GM21423 (cell line): ENCODE results near the gene KNDC1.
"Not testable (repeated sequence)": the region's sequence is repeated elsewhere in the genome, so short reads cannot be mapped to it uniquely, and the experiment has no call there.

Experiments used
- ATAC-seq: cut with Tn5 transposase; IDR thresholded peaks from one replicate; pipeline ENCODE4 v1.9.1; 2021; ENCODE audit warnings: mild to moderate bottlenecking, moderate library complexity; ENCODE audit not compliant: unreplicated experiment

KNDC1 gene

DNA sequence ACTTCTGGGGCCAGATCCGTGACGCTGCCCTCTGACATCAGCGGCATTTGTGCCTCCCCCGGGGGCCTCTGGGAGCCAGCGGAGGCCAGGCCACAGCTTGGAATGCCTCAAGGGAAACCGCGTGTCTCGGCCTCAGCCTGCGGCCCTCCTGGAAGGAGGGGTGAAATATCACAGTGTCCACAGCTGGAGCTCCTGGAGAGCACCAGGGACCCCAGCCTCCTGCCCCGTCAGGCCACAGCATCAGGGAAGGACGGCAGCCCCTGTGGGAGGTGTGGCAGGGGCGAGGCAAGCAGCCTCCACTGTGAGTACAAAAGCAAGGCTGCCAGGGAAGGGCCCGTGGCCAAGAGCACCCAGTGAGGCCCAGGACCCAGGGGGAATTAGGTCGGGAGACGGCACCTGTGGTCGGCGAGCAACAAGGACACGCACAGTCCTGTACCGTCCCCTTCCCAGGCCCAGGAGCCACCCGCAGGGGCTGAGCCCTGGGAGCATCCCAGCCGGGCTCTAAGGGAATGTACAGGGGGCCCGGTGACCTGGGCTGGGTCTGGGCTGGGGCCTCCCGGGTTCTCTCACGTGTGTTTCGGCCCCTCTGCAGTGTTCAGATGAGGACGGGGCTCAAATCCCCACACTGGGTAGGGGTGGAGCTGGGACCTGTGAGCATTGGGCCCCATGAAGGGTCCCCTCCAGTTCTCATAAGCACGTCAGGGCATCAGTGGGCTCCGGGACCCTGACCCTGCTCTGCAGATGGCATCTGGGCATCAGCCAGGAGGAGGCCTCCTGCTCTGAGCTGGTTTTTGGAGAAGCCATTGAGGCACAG lies 18.7 kb upstream of the KNDC1 start:
- ATAC-seq: no peak

DNA sequence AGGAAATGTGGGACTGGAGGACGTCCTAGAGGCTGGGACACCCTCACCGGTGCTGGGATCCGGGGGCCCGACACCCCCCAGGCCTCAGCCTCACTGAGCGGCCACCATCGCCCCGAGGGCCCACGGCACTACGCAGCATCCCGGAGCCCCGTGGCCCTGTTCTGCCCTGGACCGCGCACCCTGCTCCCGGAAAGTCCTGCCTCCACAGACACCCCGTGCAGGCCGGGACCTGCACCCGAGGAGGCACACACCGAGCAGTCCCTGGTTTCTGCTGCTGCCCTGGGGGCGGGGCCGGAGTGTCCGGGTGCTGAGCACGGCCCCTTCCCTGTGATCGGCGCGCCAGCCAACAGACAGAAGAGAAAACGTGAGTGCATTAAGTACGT lies 18.1 kb upstream of the KNDC1 start:
- no peak for ATAC-seq

DNA sequence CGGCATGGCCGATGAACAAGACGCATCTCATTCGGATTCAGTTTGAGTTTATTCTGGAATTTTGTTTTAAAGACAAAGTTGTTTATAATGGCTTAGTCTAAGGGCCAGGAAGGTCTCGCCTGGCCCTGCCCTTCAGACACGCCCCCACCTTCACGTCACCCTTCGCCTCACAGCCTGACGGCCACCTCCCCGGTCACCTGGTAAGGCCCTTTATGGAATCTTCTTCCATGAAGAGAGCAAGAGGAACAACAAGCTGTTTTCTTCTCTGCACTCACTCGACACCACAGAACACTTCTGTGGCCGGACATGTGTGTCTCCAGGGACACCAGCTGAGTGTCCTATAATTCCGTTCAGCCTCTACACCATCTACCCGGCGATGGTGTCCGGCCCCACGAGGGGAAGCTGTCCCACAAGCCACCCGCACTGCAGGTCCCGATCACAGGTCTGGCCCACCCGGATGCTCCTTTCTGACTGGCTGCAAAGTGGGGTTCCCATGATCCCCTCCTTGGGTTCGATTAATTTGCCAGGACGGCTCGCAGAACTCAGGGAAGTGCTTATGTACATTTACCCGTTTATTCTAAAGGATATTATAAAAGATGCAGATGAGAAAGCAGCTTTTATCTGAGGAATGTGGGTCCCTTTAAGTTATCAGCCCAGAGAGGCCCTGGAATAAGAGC lies 17.4 kb upstream of the KNDC1 start:
- no peak for ATAC-seq

DNA sequence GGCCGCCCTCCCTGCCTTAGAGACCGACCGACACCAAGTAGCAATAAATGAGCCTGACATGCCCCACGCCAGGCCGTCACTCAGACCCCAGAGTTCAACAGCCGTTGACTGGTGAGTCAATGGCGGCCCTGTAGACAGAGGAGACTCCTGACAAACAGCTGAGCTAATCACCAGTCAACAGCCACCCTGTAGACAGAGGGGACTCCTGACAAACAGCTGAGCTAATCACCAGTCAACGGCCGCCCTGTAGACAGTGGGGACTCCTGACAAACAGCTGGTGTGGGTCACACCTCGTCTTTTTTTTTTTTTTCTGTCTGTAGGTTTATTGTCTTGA lies 16.9 kb upstream of the KNDC1 start:
- no peak for ATAC-seq

DNA sequence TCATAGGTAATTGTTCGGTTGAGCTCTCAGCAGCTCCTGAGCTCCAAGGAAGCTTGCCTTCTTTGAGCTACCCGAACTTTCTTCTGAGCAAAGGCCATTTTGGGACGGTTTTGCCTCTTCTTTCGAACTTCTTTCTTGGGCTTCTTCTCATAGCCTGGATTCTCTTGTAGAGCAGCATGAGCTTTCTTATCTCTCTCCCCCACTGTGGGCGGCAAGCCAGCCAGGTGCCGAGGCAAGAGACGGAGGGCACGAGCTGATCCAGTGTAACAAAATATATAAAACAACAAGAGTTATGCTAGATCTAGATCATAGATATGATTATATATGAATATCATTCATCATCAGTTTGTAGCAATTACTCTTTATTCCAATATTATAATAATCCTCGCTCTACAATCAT lies 16.5 kb upstream of the KNDC1 start:
- ATAC-seq: no peak

DNA sequence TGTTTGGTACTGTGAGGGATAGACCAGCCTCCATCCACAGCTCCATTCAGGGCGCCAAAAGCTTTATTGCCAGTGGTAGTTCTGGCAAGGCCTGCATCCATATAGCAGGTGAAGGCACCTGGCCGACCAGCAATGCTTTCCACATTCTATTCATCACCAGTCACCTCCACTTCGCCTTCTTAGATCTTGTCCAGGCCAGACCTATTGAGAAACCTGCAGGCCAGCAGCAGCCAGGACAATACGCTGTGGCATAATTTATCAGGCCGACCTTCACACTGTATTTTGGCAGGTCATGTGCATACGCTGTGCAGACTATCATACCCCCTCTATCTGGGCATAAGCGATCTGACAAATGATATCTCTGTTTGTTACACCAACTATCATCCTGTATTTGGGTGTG lies 15.2 kb upstream of the KNDC1 start:
- ATAC-seq: no peak

DNA sequence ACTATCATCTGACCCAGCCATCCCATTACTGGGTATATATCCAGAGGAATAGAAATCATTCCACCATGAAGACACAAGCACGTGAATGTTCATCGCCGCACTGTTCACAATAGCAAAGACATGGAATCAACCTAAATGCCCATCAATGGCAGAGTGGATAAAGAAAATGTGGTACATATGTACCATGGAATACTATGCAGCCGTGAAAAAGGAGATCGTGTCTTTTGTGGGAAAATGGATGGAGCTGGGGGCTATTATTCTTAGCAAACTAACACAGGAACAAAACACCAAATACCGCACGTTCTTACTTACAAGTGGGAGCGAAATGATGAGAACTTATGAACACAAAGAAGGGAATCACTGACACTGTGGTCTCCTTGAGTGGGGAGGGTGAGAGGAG lies 9.8 kb upstream of the KNDC1 start:
- no peak for ATAC-seq

DNA sequence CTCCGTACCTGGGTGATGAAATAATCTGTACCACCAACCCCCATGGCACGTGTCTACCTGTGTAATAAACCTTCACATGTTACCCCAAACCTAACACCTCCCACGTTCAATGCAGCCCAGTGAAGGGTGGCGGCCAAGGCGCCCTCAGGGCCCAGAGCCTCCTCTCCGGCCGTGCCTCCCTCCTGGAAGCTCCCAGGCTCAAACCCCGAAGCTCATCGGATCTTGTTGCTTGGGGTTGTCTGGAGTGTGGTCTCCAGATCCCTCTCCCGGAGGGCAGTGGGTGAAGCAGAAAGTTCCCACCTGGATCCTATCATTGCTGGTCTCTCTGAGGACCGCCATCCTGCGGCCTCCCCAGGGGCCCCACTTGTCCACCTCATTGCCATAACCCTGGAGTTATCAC lies 9.4 kb upstream of the KNDC1 start:
- no peak for ATAC-seq

DNA sequence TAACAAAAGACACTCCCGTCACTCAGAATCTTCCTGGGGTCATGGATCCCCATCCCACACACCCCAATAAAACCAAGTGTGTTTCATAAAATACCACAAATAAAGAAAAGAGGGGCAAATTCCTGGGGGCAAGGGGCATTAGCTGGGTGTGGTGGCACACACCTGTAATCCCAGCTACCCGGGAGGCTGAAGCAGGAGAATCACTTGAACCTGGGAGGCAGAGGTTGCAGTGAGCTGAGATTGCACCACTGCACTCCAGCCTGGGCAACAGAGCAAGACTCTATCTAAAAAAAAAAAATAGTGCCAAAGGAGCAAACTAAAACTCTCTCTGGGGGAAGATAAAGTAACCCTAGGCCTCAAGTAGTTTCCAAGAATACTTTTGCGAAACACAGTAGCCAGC lies 8.9 kb upstream of the KNDC1 start:
- not testable (repeated sequence) for ATAC-seq

DNA sequence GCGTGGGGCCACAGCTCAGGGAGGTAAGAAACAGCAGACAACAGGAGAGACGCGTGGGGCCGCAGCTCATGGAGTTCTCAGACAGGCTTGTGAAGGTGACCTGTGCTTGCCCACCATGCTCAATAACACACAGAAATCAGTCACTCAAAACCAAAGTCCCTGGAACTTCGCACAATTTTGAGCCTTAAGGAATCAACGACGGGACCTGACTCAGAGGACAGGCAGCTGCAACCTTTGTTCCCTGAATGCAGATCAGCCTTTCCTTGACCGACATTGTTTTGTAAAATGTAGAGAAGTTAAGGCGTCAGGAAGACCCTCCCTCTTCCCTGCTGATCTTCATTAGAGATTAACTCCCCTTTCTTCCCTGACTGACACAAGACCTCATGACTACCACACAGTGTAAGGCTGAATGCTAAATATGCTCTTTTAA lies 8.5 kb upstream of the KNDC1 start:
- ATAC-seq: no peak

DNA sequence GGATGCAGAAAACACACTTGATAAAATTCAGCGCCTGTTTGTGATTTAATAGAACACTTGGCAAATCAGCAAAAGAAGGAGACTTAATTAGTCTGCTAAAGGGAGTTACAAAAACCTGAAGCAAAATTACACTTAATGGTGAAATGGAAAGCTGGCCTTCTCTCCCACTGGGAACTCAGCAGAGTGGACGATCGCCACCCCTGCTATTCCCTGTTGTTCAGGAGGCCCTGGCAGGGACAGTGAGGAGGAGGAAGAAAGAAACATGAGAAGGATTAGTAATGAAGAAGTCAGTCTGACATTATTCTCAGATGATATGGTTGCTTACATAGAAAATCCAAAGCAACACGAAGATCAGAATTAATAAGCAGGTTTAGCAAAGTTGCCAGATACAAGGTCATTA lies 5.6 kb upstream of the KNDC1 start:
- ATAC-seq: no peak

DNA sequence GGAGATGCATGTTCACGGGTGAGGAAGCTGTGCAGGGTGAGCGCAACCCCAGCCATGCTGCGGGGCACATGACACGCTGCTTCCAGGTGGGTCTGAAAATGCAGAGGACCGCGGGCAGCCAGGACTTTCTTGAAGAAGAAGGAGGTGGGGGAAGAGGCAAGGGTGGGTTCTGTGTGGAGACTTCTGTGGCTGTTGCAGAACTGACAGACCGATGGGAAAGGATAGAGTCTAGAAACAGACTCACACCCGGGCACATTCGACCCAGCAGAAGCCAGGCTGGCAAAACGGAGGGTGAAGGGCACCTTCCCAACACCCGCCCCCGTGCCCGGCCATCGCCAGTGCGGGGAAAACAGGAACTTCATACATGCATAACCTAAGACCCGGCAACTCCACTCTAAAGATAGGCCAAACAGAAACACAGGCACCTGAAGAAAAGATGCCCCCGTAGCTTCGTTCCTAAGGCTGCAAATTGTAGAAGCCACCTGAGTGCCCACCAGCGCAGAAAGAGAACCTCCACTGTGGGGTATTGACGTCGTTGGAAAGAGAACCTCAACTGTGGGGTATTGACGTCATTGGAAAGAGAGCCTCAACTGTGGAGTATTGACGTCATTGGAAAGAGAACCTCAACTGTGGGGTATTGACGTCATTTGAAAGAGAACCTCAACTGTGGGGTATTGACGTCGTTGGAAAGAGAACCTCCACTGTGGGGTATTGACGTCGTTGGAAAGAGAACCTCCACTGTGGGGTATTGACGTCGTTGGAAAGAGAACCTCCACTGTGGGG lies 4.8 kb upstream of the KNDC1 start:
- ATAC-seq: no peak

DNA sequence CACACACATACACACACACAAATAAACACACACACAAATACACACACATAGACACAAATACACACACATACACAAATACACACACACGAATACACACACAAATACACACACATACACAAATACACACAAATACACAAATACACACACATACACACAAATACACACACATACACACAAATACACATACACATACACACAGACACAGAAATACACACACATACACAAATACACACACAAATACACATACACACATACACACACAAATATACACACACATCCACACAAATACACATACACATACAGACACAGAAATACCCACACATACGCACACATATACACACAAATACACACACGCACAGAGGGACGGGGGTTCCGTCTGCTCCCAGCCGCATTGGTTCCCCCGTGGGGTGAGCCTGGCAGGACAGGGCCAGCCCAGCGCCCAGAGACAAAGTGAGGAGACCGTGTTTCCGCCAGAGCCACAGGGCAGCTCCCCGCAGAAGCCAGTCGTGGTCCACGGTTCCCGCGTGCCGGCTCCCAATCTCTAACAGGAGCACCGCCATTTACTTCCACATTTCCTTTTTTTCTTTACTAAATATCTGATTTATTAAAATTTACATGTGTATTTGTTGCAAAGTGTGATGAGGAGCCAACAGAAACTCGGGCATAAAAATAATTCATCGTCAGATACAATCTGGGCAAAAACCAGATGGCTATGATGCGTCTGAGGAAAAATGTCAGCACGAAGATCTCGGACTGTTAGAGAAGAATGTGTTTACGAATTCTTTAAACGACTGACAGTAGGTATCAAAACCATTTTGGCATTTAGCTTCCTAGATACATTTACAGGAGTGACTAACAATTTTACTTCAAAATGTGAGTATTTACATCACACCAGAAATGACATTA lies 3.1 kb upstream of the KNDC1 start:
- no peak for ATAC-seq

DNA sequence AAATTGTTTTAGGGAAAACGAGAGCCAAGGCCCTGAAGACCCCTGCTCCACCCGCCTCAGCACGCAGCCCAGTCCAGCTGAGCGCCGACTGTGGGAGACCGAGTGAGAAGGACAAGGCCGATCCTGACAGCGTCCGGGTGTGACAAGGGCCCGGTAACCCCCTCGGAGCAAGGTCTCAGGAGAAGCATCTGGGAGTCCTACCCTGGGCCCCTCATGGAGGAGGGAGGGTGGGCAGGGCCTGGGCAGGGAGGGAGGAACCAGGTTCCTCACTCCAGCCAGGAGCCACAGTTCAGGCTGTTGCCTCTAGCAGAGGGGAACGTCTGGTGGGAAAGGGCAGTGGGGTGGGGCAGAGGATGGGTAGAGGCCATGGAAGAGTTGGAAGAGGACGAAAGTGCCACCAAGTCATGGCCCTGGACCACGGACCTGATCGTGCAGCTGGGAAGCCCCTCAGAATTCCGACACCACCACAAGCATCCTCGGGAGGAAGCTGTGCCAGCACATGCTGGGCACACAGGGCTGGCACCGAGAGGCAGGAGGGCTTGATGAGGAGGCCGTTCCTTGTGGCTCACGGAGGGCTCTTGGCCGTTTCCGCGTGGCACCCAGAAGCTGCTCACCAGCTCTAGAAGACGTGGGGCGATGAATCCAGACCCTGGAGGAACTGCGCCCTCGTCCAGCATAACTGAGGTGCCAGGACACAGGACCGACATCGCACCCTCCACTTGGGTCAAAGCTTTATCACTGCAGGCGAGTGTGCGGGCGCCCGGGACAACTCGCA lies 2.2 kb upstream of the KNDC1 start:
- no peak for ATAC-seq

DNA sequence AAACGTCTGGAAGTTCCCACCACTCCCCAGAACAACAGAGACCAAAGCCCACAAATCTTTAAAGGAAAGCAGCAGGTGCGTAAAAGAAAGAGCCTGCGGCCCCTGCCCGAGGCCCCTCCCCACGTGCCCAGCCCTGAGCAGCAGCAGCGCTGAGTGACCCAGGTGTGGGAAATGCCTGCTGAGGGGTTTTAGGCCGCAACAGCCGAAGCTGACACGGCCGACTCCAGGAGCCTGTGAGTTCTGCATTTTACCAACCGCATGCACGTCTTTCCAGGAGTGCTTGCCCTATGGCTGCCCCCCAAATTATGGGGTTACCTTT lies 1.6 kb upstream of the KNDC1 start:
- no peak for ATAC-seq

DNA sequence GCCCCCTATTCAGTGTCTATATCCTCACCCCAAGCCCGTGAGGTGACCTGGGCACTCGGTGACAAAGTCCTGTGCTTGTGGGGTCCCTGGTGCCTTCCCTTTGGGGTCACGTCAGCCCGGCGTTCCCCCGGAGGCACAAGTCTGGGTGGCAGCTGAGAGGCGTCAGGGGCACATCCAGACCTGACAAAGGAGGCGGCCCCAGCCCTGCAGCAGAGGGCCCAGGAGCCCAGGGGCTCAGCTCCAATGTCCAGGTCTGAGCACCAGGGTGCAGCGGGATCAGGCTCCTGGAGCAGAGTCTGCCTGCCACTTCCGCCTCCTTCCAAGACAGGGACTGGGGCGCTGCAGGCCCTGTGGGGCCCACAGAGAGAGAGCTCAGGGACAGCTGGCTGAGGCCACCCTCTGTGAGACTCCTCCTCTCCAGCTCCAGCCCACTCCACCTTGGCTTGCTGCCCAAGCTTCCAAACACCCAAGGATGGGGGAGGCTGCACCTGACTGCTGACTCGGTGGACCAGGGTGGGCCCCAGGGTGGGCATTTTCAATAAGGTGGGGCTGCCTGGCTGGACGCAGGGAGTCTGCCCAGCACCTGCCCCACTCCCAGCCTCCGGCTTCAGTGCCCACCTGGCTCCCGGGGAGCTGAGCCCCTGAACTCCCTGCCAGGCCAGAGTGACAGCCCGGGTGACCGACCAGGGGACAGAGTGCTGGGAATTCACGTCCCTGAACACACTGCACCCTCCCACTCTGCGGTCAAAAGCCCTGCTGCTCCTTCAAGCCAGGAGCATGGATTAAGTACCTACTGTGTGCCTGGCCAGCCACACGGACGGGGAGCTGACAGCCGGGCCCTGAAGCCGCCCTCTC lies 1.0 kb upstream of the KNDC1 start:
- no peak for ATAC-seq

DNA sequence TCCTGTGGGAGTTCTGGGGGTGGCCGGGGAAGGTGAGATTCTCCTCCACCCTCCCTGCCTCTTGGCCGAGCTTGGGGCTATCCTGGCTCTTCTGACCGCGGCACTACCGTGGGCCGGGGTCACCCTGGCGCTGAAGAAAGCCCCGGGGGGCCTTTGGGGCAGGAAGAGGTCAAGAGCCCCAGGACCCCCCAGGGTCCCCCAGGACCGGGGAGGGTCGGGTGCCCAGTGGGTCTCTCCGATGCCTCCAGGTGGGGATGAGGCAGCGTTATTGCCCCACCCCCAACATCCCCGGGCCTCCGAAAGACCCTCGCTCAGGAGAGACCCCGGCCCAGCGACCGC lies 439 bp upstream of the KNDC1 start:
- no peak for ATAC-seq

DNA sequence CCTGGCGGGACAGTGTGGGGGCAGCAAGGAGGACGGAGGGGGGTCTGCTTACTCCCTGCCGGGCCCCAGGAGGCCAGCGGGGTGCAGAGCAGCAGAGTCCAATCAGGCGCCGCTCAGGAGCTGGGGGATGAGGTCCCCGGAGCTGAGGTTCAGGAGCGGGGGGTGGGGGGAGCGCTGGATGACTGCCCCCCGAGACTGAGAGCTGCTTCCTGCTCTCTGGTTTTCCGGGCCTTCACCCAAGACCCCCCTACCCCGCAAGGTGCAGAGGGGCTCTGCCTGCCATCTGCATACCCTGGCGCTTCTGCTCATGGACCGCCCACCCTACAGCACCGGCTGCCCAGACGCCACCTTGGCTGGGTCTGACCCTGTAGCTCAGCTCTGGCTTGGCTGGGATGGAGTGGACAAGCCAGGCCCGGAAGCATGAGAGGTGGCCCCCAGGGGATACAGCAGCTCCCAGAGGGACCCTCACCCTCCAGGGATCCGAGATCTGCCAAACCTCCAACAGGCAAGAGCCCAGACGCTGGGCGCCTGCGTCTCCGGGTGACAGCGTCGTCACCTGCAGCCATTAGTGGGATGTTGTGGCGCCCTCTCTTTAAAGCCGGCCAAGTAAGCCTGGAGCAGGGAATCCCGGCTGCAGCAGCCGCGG lies 930 bp downstream of the KNDC1 start:
- ATAC-seq: no peak

DNA sequence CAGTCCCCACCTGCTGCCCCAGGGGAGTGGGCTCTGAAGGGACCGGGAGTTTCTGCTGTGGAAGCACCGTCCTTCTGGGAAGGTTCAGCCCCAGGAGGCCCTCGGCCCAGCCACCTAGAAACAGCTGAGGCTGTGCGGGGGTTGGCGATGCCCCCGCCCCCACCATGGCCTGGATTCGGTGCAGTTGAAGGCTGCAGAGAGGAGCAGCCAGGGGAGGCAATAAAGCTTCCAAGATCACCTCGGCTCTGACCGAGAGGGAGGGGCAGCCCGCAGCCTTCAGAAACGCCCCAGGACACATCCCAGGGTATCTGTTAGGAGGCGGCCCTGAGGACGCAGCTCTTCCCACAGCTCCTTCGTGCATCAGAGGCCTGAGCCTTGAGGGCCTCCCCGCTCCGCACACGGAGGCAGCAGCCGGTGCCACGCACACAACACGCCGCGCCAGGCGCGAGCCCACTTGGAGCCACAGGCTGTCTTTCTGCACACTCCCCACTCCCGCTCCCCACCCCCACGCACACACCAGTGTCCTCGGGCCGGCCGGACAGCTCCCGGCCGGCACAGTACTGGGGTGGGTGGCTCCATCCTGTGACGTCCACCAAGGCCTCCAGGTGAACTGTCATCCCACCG lies 1.6 kb downstream of the KNDC1 start:
- no peak for ATAC-seq
